ENCODE data around the gene ICAM5. TPM values are rescaled to one million over a fixed set of nuclear protein-coding genes. Genes with fewer than 3 reads are reported as not detected.
A peak's percentile ranks its signal among the peaks of the same experiment; 100 is the strongest.

ICAM5 gene
- total RNA-seq, 6 donors from 2014 or later = 19.5 to 102 (median 27.2) TPM

GRCh38 chr19:10290357-10290875, 664 bp downstream of the ICAM5 start:
- Histone ChIP-seq H3K4me1 (peaks cover 94 to 100% (median 98%) of the 10 kb centered on the region in 4 donors), H3K36me3 (peaks cover under 1 to 9% (median 7%) of the 10 kb centered on the region in 4 donors), H3K4me3 (peak overlapping the region in 3 of 4 donors; percentile 39 to 64 (median 54)), H3K27ac (peak overlapping the region in 3 of 4 donors; percentile 64 to 82 (median 69)), H3K27me3 (peaks cover 0 to 42% (median 21%) of the 10 kb centered on the region in 4 donors), H3K9me3 (no peaks in the 10 kb centered on the region)
- peak in 1 of 2 donors; percentile 65 for DNase-seq
- 2% methylated on average over 30 of the region's 30 CpGs for WGBS, 2 donors
- ATAC-seq (ENCODE audit: low FRiP score in 2 of 2) = peak in 1 of 2 donors; percentile 5
- no peak for TF ChIP-seq POLR2AphosphoS5 (IDR thresholded peaks at IDR 0.05)
- no peak for TF ChIP-seq POLR2A (IDR thresholded peaks at IDR 0.05)
- TF ChIP-seq EP300 (IDR thresholded peaks at IDR 0.05) = no peak
- no peak for TF ChIP-seq CTCF (IDR thresholded peaks at IDR 0.05)

- peaks cover 0 to 47% (median 22%) of the 10 kb centered on the region in 4 donors for H3K27me3 ChIP-seq
- TF ChIP-seq EP300 (IDR thresholded peaks at IDR 0.05) (no peak), POLR2A (IDR thresholded peaks at IDR 0.05) (peak in 3 of 4 donors; percentile 45 to 72 (median 52)), CTCF (IDR thresholded peaks at IDR 0.05) (no peak), POLR2AphosphoS5 (IDR thresholded peaks at IDR 0.05) (peak in 1 of 2 donors; percentile 59)
- H3K4me1 ChIP-seq = peaks cover 92 to 100% (median 98%) of the 10 kb centered on the region in 4 donors
- peak overlapping the region; percentile 14 to 64 (median 46) for H3K4me3 ChIP-seq
- no peaks in the 10 kb centered on the region for H3K9me3 ChIP-seq
- peak; percentile 81 to 92 for DNase-seq
- ATAC-seq (ENCODE audit: low FRiP score in 2 of 2) = peak; percentile 5 to 53
- peak overlapping the region; percentile 37 to 82 (median 66) for H3K27ac ChIP-seq
- WGBS, 2 donors = 2% methylated on average over 19 to 33 of the region's 57 CpGs
- H3K36me3 ChIP-seq = peaks cover 0 to 3% (median under 1%) of the 10 kb centered on the region in 4 donors
These were observed 1.3 kb downstream of the ICAM5 start for GRCh38 chr19:10290876-10291553.

GRCh38 chr19:10291554-10292205, 1.9 kb downstream of the ICAM5 start:
- DNase-seq (peak in 1 of 2 donors; percentile 91), ATAC-seq (ENCODE audit: low FRiP score in 2 of 2) (peak in 1 of 2 donors; percentile 5)
- H3K4me3 ChIP-seq = peak overlapping the region in 3 of 4 donors; percentile 39 to 64 (median 54)
- no peaks in the 10 kb centered on the region for H3K36me3 ChIP-seq
- TF ChIP-seq EP300 (IDR thresholded peaks at IDR 0.05) (no peak), CTCF (IDR thresholded peaks at IDR 0.05) (no peak), POLR2A (IDR thresholded peaks at IDR 0.05) (no peak), POLR2AphosphoS5 (IDR thresholded peaks at IDR 0.05) (no peak)
- WGBS, 2 donors = 1 to 6% methylated on average over 19 to 49 of the region's 49 CpGs
- peaks cover 0 to 50% (median 23%) of the 10 kb centered on the region in 4 donors for H3K27me3 ChIP-seq
- H3K4me1 ChIP-seq = peaks cover 88 to 96% (median 93%) of the 10 kb centered on the region in 4 donors
- no peaks in the 10 kb centered on the region for H3K9me3 ChIP-seq
- peak overlapping the region; percentile 37 to 82 (median 66) for H3K27ac ChIP-seq

GRCh38 chr19:10292206-10292788, 2.5 kb downstream of the ICAM5 start:
- Histone ChIP-seq H3K27me3 (peaks cover 0 to 50% (median 23%) of the 10 kb centered on the region in 4 donors), H3K36me3 (no peaks in the 10 kb centered on the region), H3K27ac (peak overlapping the region; percentile 37 to 82 (median 66)), H3K9me3 (no peaks in the 10 kb centered on the region), H3K4me3 (peak overlapping the region in 3 of 4 donors; percentile 39 to 64 (median 54)), H3K4me1 (peaks cover 82 to 90% (median 87%) of the 10 kb centered on the region in 4 donors)
- 1 to 7% methylated on average over 15 to 28 of the region's 45 CpGs for WGBS, 2 donors
- peak; percentile 96 to 98 for DNase-seq
- peak; percentile 79 to 89 for ATAC-seq (ENCODE audit: low FRiP score in 2 of 2)
- TF ChIP-seq CTCF (IDR thresholded peaks at IDR 0.05) = no peak
- TF ChIP-seq POLR2A (IDR thresholded peaks at IDR 0.05) = no peak
- TF ChIP-seq EP300 (IDR thresholded peaks at IDR 0.05) = no peak
- peak in 1 of 2 donors; percentile 6 for TF ChIP-seq POLR2AphosphoS5 (IDR thresholded peaks at IDR 0.05)

Measured in upper lobe of left lung (tissue), 6 donors.